Smooth muscle cell (in vitro differentiated cells): ENCODE measurements around the gene PMS1. TPM values are rescaled to one million over a fixed set of nuclear protein-coding genes. Genes with fewer than 3 reads are reported as not detected.
"Not testable (repeated sequence)": the region's sequence is repeated elsewhere in the genome, so short reads cannot be mapped to it uniquely, and the experiment has no call there.

Experiments
- DNase-seq: peaks from one replicate; lab custom pipeline; 2025; ENCODE audit not compliant: unreplicated experiment; lab: John Stamatoyannopoulos, UW
- H2AFZ ChIP-seq: fragments of 200-600 bp; sonication (generic); 2 replicates; pipeline ENCODE4 v1.6.0; 2016; ENCODE audit warnings: antibody characterized with exemption, low read depth, mild to moderate bottlenecking
- H3F3A ChIP-seq: fragments of 200-600 bp; sonication (generic); 2 replicates; pipeline ENCODE4 v1.6.0; 2017; ENCODE audit warnings: antibody characterized with exemption, low read depth
- H3K27ac ChIP-seq: fragments of 200-600 bp; sonication (generic); 2 replicates; pipeline ENCODE4 v1.5.1; 2016; ENCODE audit warnings: low read depth, mild to moderate bottlenecking
- H3K27me3 ChIP-seq: fragments of 200-600 bp; sonication (generic); 2 replicates; pipeline ENCODE4 v1.6.1; 2016; ENCODE audit warnings: low read depth, mild to moderate bottlenecking
- H3K36me3 ChIP-seq: fragments of 200-600 bp; sonication (generic); 2 replicates; pipeline ENCODE4 v1.5.1; 2016; ENCODE audit warnings: low read depth
- H3K4me1 ChIP-seq: fragments of 200-600 bp; sonication (generic); 2 replicates; pipeline ENCODE4 v1.5.1; 2016; ENCODE audit warnings: low read depth
- H3K4me2 ChIP-seq: fragments of 200-600 bp; sonication (generic); 2 replicates; pipeline ENCODE4 v1.6.0; 2016; ENCODE audit warnings: mild to moderate bottlenecking
- H3K4me3 ChIP-seq: fragments of 200-600 bp; sonication (generic); 2 replicates; pipeline ENCODE4 v1.5.1; 2016; ENCODE audit warnings: mild to moderate bottlenecking
- H3K79me2 ChIP-seq: fragments of 200-600 bp; sonication (generic); 2 replicates; pipeline ENCODE4 v1.6.0; 2016; ENCODE audit warnings: low read depth, mild to moderate bottlenecking
- H3K9ac ChIP-seq: fragments of 200-600 bp; sonication (generic); 2 replicates; pipeline ENCODE4 v1.6.0; 2016; ENCODE audit warnings: low read depth
- H3K9me3 ChIP-seq: fragments of 200-600 bp; sonication (generic); replicated peaks from 2 replicates; pipeline ENCODE4 v1.5.1; 2016; ENCODE audit warnings: low read depth
- H4K20me1 ChIP-seq: fragments of 200-600 bp; sonication (generic); 2 replicates; pipeline ENCODE4 v1.6.0; 2016; ENCODE audit warnings: low read depth
- WGBS: methylation state at CpG from one replicate; pipeline ENCODE4 v1.1.7; 2016; ENCODE audit warnings: low lambda C conversion rate; 5-methylcytosine and 5-hydroxymethylcytosine counted together
- polyA plus RNA-seq: library from polyadenylated mRNA; unstranded; fragments of >200 nt; fragmentation: Nextera tagmentation; extraction: Ambion mirVana; gene quantifications from 2 replicates; pipeline ENCODE4 v1.2.1, GENCODE V29; 2016
- total RNA-seq: library from RNA; depleted of rRNA; stranded (reverse); fragments of >200 nt; gene quantifications from 2 replicates; pipeline ENCODE4 v1.2.3, GENCODE V29; 2014
- TF ChIP-seq, protein P1 (sequence below): fragments of 200-600 bp; sonication (generic); IDR thresholded peaks from 2 replicates; pipeline ENCODE4 v1.5.1; 2017; ENCODE audit warnings: borderline replicate concordance, mild to moderate bottlenecking, antibody characterized with exemption; ENCODE audit not compliant: insufficient read depth, poor library complexity, severe bottlenecking

PMS1 gene
- total and polyA plus RNA-seq, 2 experiments from 2014 or later: 12.4 to 21.9 TPM

DNA sequence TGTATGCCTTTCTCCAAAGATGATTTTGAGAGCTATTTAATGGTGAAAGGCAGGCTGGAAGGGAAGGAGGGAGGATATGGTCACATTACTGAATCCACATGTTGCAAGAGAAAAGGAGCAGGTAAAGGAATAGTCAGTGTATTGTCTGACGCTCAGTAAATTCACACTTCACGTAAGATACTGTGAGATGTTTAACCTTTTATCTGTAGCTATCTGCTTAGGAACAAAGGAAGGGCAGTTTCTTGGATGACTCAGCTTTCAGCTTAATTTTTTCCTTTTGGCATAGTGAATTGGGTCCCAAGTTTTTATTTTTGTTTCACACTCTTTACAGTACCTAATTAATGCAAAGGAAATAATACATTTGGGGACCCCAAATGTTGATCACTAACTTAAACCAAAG, 96.2 kb downstream of the PMS1 start:
- Histone ChIP-seq H3K4me2 (no peak overlapping the region), H3K4me1 (no peaks in the 10 kb centered on the region), H3K27ac (no peak overlapping the region), H3K9ac (no peak overlapping the region), H3F3A (no peaks in the 10 kb centered on the region), H3K4me3 (no peak overlapping the region), H3K36me3 (no peaks in the 10 kb centered on the region), H3K79me2 (no peaks in the 10 kb centered on the region), H2AFZ (no peak overlapping the region), H3K27me3 (no peaks in the 10 kb centered on the region), H3K9me3 (no peaks in the 10 kb centered on the region), H4K20me1 (no peaks in the 10 kb centered on the region)
- 43% methylated on average over 2 of the region's 2 CpGs for WGBS
- TF ChIP-seq, protein P1, sequence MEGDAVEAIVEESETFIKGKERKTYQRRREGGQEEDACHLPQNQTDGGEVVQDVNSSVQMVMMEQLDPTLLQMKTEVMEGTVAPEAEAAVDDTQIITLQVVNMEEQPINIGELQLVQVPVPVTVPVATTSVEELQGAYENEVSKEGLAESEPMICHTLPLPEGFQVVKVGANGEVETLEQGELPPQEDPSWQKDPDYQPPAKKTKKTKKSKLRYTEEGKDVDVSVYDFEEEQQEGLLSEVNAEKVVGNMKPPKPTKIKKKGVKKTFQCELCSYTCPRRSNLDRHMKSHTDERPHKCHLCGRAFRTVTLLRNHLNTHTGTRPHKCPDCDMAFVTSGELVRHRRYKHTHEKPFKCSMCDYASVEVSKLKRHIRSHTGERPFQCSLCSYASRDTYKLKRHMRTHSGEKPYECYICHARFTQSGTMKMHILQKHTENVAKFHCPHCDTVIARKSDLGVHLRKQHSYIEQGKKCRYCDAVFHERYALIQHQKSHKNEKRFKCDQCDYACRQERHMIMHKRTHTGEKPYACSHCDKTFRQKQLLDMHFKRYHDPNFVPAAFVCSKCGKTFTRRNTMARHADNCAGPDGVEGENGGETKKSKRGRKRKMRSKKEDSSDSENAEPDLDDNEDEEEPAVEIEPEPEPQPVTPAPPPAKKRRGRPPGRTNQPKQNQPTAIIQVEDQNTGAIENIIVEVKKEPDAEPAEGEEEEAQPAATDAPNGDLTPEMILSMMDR: no peak
- DNase-seq: no peak

DNA sequence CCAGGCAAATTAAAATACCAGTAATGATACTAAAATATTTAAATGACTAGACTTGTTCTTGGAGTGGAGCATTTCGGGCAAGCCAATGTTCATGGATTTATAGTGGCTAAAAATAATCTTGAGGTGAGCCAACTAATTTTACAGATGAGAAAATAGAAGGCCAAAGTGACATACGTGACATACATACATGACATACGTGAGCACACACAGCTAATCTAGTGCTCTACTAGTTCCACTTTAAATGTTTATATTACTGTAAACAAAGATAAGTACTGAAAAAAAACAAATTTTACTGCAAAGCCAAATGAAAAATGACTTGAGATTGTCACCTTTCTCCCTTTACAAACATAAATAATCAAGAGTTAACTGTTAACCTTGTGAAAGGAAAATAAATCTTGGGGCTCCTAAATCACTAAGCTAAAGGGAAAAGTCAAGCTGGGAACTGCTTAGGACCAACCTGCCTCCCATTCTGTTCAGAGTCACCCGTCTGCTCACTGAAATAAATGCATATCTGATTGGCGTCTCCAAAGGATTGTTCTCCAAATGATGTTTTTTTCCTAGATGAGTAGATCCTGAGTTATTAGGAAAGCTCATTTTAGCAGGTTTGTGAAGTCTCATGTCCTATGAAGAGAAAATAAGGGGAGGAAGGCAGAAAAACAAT, 96.7 kb downstream of the PMS1 start:
- Histone ChIP-seq H3F3A (no peaks in the 10 kb centered on the region), H3K79me2 (no peaks in the 10 kb centered on the region), H2AFZ (no peak overlapping the region), H3K4me1 (no peaks in the 10 kb centered on the region), H3K4me3 (no peak overlapping the region), H3K9ac (no peak overlapping the region), H3K36me3 (no peaks in the 10 kb centered on the region), H3K27ac (no peak overlapping the region), H3K27me3 (no peaks in the 10 kb centered on the region), H3K4me2 (no peak overlapping the region), H3K9me3 (no peaks in the 10 kb centered on the region), H4K20me1 (no peaks in the 10 kb centered on the region)
- 86% methylated on average over 5 of the region's 5 CpGs for WGBS
- TF ChIP-seq, protein P1: no peak
- DNase-seq: no peak

DNA sequence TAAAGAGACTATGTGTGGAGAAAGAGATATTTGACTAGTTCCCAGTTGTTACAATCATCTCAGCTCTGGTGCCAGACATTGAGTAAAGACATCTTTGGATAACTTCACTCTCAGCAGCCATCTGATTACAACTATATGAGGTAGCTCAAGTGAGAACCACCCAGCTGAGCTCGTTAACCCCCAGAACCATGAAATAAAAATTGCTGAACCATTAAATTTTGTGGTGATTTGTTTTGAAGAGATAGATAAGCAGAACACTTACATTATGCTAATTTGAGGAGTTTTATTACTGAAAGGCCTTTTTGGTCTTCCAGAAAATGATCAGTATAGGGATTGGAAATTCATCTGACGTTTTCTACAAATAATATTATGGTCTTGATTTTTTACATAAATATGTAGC, 101.1 kb downstream of the PMS1 start:
- Histone ChIP-seq H3K4me3 (no peak overlapping the region), H3K4me2 (no peak overlapping the region), H3K27me3 (no peaks in the 10 kb centered on the region), H3K36me3 (no peaks in the 10 kb centered on the region), H3K9ac (no peak overlapping the region), H2AFZ (no peak overlapping the region), H3K9me3 (no peaks in the 10 kb centered on the region), H3F3A (no peaks in the 10 kb centered on the region), H3K79me2 (no peaks in the 10 kb centered on the region), H4K20me1 (no peaks in the 10 kb centered on the region), H3K27ac (no peak overlapping the region), H3K4me1 (no peaks in the 10 kb centered on the region)
- TF ChIP-seq, protein P1: no peak
- DNase-seq: no peak
- WGBS: 92% methylated on average over 2 of the region's 2 CpGs

DNA sequence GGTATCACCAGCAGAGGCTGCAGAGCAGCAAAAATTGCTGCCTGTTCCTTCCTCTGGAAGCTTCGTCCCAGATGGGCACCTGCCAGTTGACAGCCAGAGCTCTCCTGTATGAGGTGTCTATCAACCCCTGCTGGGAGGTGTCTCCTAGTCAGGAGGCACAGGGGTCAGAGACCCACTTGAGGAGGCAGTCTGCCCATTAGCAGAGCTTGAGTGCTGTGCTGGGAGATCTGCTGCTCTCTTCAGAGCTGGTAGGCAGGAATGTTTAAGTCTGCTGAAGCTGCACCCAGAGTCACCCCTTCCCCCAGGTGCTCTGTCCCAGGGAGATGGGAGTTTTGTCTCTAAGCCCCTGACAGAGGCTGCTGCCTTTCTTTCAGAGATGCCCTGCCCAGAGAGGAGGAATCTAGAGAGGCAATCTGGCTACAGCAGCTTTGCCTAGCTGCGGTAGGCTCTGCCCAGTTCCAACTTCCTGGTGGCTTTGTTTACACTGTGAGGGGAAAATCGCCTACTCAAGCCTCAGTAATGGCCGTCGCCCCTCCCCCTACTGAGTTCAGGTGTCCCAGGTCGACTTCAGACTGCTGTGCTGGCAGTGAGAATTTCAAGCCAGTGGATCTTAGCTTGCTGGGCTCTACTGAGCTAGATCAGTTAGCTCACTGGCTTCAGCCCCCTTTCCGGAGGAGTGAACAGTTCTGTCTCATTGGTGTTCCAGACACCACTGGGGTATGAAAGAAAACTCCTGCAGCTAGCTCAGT, 108.5 kb downstream of the PMS1 start:
- H3K4me3 ChIP-seq, DNase-seq, H3K27me3 ChIP-seq, H2AFZ ChIP-seq, H3K9me3 ChIP-seq, H3K4me1 ChIP-seq, H3F3A ChIP-seq, H3K4me2 ChIP-seq, H3K27ac ChIP-seq, H3K79me2 ChIP-seq, H4K20me1 ChIP-seq, H3K36me3 ChIP-seq, H3K9ac ChIP-seq: not testable (repeated sequence)
- WGBS: 66% methylated on average over 7 of the region's 7 CpGs
